ENCODE results near the gene TBC1D23.
"Not testable (repeated sequence)": the region's sequence is repeated elsewhere in the genome, so short reads cannot be mapped to it uniquely, and the experiment has no call there.

Gene TBC1D23

DNA sequence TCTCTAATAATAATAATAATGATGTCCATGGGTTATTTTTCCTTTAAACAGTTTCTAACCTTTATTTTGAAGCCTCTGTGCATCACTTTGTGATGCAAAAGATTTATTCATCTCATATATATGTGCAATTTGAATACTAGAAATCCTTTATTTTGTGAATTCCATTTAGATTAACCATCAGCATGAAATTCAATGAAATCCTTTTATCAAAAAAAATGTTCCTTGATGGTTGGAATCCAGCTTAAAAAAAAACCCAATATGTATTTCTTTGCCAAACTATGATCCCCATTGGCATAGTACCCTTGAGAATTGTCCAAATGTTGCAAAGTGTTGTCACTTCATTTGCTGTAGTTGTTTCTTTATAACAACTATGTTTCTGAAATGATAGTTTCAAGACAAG, 7.4 kb downstream of the TBC1D23 start:
- no peak for ATAC-seq
- H3K4me3 Mint-ChIP-seq, result no peak overlapping the region
- DNase-seq, result no peak

DNA sequence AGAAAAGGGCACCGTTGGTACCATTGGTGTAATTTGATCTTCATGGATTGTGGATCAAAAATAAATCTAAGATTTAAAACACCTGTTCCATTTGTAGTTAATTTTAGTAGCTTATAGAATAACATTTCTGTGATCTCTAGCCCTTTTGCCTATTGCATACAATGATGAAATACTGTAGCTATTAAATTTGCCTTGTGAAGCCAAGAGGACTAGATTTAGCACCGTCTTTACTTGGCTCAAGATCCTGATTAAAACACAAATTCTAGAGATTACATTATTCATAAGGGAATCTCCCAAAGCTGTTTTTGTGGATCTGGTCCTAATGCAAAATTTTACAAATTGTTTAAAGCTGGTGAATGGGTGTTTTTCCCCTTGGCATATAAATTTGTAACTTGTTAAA, 8.2 kb downstream of the TBC1D23 start:
- H3K27ac Mint-ChIP-seq, result peak overlapping the region; percentile 84
- peaks cover 50% of the 10 kb centered on the region for H3K4me1 Mint-ChIP-seq
- no peaks in the 10 kb centered on the region for H3K9me3 Mint-ChIP-seq
- no peaks in the 10 kb centered on the region for H3K27me3 Mint-ChIP-seq
- DNase-seq (no peak), ATAC-seq (no peak)
- H3K36me3 Mint-ChIP-seq (ENCODE audit: low read depth), result no peaks in the 10 kb centered on the region
- H3K4me3 Mint-ChIP-seq, result peak overlapping the region; percentile 5

More for the DNA sequence above, 7.4 kb downstream of the TBC1D23 start:
- Mint-ChIP-seq H3K9me3 (no peaks in the 10 kb centered on the region), H3K36me3 (ENCODE audit: low read depth) (no peaks in the 10 kb centered on the region), H3K4me1 (peaks cover 53% of the 10 kb centered on the region), H3K27me3 (no peaks in the 10 kb centered on the region), H3K27ac (no peak overlapping the region)

DNA sequence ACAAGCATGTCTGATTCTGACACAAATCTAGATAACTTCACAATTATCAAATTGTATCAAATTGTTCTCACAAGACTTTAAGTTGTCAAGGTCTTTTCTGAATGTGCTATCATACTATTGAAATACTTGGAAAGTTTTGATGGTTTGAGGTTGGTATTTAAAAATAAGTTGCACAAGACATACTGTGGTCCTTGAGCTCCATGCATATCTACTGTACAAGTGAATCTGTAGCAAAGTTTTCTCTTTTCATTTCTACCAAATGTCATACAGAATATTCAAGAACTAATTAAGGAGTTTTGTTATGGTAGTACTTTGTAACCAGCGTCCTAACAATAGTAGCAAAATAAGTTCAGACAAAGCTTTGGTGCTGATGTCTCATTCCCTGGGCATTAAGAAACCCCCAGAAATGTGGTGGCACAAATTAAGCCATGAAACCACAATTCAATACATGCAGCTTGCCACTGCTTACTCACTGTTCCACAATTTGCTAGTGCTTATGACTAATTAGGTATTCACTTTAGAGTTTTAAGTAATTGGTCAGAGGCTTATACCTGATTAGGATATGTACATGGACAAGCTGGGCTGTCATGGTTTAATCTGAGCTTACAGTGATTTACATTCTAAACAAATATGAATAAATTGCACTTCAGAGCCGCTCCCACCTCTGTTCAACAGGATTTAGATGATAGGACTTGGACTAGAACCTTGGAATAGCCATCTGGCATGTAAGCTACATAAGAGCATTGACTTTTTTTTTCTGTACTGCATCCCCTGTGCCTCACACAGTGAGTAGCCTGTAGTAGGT, 8.8 kb downstream of the TBC1D23 start:
- DNase-seq (peak; percentile 20), ATAC-seq (peak; percentile 94)
- Mint-ChIP-seq H3K4me1 (peaks cover 51% of the 10 kb centered on the region), H3K9me3 (no peaks in the 10 kb centered on the region), H3K4me3 (peak overlapping the region; percentile 12), H3K27ac (peak overlapping the region; percentile 84), H3K27me3 (no peaks in the 10 kb centered on the region), H3K36me3 (ENCODE audit: low read depth) (no peaks in the 10 kb centered on the region)

DNA sequence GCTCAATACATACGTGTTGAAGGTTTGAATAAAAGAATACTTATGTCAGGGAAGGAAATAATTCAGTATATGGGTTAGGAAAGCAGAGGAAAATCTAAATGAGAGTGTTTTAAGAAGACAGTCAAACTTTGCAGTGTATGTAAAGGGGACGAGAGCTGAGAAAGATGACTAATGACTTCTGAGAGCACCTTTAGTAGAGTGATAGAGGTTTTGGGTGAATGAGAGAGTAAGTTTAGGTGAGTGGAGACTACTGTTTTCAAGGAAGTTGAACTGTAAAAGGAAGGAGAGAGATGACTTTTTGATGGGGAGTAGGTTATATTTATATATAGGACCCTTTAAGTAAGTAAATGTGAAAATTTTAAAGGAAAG, 9.4 kb downstream of the TBC1D23 start:
- Mint-ChIP-seq H3K9me3 (no peaks in the 10 kb centered on the region), H3K27me3 (no peaks in the 10 kb centered on the region), H3K4me1 (peaks cover 55% of the 10 kb centered on the region), H3K27ac (peak overlapping the region; percentile 84), H3K4me3 (peak overlapping the region; percentile 12), H3K36me3 (ENCODE audit: low read depth) (no peaks in the 10 kb centered on the region)
- ATAC-seq (peak; percentile 89), DNase-seq (no peak)

DNA sequence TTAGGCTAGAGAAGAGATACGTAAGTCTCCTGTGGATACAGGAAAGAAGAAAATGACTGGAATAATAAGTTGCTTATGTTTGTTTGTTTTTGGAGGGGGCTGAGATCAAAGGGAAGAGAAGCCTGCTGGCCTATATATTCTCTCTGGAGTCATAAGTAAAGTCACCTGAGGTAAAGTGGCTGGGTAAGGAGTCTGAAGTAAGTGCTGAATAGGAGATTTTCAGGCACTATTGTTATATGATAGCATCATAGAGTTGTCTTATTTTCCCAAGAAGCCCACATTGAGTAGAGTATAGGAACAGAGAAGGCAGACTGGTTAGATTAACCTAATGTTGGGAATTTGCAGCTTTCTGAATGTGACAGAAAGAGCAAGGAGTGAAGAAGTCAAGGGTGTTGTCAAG, 10.7 kb downstream of the TBC1D23 start:
- no peak overlapping the region for H3K4me3 Mint-ChIP-seq
- no peaks in the 10 kb centered on the region for H3K9me3 Mint-ChIP-seq
- no peaks in the 10 kb centered on the region for H3K27me3 Mint-ChIP-seq

DNA sequence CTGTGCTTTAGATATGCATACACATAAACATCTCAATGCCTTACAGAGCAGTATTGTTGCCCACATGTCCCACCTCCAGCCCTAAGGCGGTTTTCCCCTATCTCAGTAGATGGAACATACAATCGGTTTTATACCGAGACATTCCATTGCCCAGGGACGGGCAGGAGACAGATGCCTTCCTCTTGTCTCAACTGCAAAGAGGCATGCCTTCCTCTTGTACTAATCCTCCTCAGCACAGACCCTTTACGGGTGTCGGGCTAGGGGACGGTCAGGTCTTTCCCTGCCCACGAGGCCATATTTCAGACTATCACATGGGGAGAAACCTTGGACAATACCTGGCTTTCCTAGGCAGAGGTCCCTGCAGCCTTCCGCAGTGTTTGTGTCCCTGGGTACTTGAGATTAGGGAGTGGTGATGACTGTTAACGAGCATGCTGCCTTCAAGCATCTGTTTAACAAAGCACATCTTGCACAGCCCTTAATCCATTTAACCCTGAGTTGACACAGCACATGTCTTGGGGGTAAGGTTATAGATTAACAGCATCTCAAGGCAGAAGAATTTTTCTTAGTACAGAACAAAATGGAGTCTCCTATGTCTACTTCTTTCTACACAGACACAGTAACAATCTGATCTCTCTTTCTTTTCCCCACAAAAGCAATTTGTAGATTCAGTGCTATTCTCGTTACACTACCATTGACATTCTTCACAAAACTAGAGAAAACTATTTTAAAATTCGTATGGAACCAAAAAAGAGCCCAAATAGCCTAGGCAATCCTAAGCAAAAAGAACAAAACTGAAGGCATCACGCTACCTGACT, 12.2 kb downstream of the TBC1D23 start:
- DNase-seq; H3K27me3 Mint-ChIP-seq; H3K9me3 Mint-ChIP-seq; H3K27ac Mint-ChIP-seq; H3K36me3 Mint-ChIP-seq (ENCODE audit: low read depth); H3K4me3 Mint-ChIP-seq; ATAC-seq: not testable (repeated sequence)
- peaks cover 55% of the 10 kb centered on the region for H3K4me1 Mint-ChIP-seq

More for the DNA sequence above, 10.7 kb downstream of the TBC1D23 start:
- no peak for DNase-seq
- H3K36me3 Mint-ChIP-seq (ENCODE audit: low read depth), result no peaks in the 10 kb centered on the region
- H3K4me1 Mint-ChIP-seq, result peaks cover 60% of the 10 kb centered on the region
- H3K27ac Mint-ChIP-seq, result no peak overlapping the region
- ATAC-seq, result no peak

DNA sequence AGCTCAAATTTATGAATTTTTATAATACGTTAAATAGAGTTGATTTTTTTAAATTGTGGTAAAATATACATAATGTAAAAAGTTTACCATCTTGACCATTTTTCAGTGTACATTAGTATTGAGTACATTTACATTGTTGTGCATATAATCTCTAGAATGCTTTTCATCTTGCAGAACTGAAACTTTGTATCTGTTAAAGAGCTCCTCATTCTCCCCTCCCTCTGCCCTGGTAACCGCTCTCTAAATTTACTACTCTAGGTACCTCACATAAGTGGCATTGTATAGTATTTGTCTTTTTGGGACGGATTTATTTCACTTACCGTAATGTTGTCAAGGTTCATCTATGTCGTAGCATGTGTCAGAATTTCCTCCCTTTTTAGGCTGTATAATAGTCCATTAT, 13.6 kb downstream of the TBC1D23 start:
- H3K4me3 Mint-ChIP-seq, result no peak overlapping the region
- H3K27me3 Mint-ChIP-seq, result no peaks in the 10 kb centered on the region
- H3K36me3 Mint-ChIP-seq (ENCODE audit: low read depth), result no peaks in the 10 kb centered on the region
- ATAC-seq (no peak), DNase-seq (no peak)
- H3K27ac Mint-ChIP-seq, result no peak overlapping the region
- H3K9me3 Mint-ChIP-seq, result no peaks in the 10 kb centered on the region
- peaks cover 46% of the 10 kb centered on the region for H3K4me1 Mint-ChIP-seq

DNA sequence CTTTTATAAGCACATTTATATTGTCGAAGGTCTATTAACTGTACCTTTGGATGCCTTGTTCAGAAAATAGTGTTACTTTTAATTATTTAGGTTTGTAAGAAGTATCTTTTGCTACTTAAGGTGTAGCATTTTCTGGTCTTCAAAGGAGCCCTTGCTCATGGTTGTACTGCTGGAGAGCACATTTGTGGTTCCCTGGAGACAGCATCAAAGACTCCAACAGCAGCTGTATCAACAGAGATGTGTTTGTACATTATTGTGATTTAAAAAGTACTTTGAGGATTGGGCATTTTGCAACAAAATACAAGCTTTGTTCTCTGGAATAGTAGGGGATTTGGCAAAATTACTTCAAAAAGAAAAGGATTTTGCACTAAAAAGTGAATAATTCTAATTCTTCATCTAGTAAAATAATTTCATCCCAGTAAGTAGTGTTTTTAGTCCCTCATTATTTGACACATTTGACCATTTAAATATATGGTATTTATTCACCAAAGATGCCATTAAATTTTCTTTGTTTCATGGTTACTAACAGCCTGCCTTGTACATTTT, 16.5 kb downstream of the TBC1D23 start:
- ATAC-seq (no peak), DNase-seq (no peak)
- Mint-ChIP-seq H3K36me3 (ENCODE audit: low read depth) (peaks cover 2% of the 10 kb centered on the region), H3K4me3 (no peak overlapping the region), H3K4me1 (peaks cover 21% of the 10 kb centered on the region), H3K27me3 (no peaks in the 10 kb centered on the region), H3K27ac (no peak overlapping the region), H3K9me3 (no peaks in the 10 kb centered on the region)

DNA sequence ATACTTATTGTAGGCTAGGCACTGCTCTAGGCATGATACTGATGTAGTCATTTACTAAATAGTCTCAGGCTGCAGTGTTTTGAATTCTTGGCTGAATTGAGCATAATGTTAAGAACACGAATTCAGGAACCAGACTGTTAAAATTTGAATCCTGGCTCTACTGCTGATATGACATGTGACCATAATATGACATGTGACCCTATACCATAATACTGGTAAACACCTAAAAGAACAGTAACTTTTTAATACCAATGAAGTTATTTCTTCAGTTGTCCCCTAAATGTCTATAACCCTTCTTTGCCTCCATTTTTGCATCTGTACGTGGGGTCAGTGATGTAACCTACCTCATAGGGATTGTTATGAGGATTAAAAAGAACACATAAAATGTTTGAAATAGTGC, 18.1 kb downstream of the TBC1D23 start:
- ATAC-seq (no peak), DNase-seq (no peak)
- H3K4me1 Mint-ChIP-seq, result peaks cover 15% of the 10 kb centered on the region
- no peaks in the 10 kb centered on the region for H3K9me3 Mint-ChIP-seq
- no peak overlapping the region for H3K27ac Mint-ChIP-seq
- H3K27me3 Mint-ChIP-seq, result no peaks in the 10 kb centered on the region
- peaks cover 2% of the 10 kb centered on the region for H3K36me3 Mint-ChIP-seq (ENCODE audit: low read depth)
- H3K4me3 Mint-ChIP-seq, result no peak overlapping the region

DNA sequence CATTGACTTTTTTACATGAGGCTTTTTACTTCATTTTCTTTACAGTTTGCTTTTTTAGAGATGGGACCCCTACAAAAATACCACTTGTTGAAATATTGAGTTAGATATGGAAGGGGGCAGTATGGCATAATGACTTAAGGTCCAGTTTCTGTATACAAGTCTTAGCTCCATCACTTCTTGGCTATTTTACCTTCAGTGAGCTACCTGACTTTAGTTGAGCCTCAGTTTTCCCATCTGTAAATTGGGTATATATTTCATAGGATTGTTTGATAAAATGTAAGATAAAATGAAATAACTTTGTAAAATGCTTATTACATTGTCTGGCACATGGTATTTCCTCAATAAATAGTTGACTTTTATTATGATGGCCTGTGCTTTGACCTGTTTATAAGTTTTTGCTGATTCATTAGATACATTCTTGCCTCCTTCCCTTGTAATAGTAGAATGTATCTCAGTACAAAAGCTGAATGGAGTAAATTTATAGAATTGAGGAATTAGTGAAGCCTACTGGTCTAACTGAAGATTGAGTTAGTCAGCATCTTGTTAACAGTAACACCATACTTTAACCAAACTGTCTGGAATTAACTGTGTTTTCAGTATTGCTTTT, 27.6 kb downstream of the TBC1D23 start:
- no peak for ATAC-seq
- Mint-ChIP-seq H3K27me3 (no peaks in the 10 kb centered on the region), H3K27ac (no peak overlapping the region), H3K4me3 (no peak overlapping the region), H3K4me1 (no peaks in the 10 kb centered on the region), H3K36me3 (ENCODE audit: low read depth) (peaks cover 6% of the 10 kb centered on the region), H3K9me3 (no peaks in the 10 kb centered on the region)
- no peak for DNase-seq

DNA sequence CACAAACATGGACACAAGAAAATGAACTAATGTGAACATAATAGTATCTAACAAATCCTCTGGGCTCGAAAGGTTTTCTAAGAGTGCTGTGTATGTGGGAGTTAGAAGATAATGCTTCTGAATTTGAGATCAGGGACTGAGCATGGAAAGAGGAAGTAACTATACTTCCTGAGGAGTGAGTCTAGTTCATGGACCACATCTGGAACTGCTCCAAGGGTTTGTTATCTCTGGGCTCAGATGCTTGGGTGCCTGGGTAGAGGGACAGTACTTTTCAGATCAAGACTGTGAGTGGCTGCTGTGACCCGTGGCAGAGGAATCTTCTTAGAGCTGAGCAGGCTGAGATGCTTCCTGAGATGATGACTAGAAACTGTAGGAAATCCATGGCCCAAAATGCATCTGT, 28.5 kb downstream of the TBC1D23 start:
- Mint-ChIP-seq H3K27me3 (no peaks in the 10 kb centered on the region), H3K4me3 (no peak overlapping the region), H3K9me3 (no peaks in the 10 kb centered on the region), H3K27ac (peak overlapping the region; percentile 3), H3K36me3 (ENCODE audit: low read depth) (peaks cover 7% of the 10 kb centered on the region), H3K4me1 (no peaks in the 10 kb centered on the region)
- DNase-seq (no peak), ATAC-seq (no peak)

DNA sequence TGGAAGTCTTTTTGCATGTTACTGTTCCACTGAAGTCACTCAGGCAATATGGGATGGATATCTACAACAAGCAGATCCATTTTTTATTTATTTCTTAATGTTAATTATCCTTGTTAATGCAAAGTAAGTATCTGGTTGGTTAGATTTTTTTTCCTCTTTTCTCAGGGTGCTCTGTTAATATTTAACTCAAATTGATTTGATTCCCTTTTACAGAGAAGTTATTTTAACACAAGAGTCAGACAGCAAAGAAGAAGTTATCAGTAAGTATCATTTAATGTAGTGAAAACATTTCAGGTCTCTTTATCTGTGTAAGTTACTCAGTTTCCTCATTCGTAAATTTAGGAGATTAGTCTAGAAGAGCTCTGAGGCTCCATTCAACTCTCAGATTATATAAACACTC, 34.3 kb downstream of the TBC1D23 start:
- Mint-ChIP-seq H3K27ac (no peak overlapping the region), H3K9me3 (no peaks in the 10 kb centered on the region), H3K36me3 (ENCODE audit: low read depth) (peaks cover 13% of the 10 kb centered on the region), H3K27me3 (no peaks in the 10 kb centered on the region), H3K4me1 (no peaks in the 10 kb centered on the region), H3K4me3 (no peak overlapping the region)
- DNase-seq, result no peak
- no peak for ATAC-seq

DNA sequence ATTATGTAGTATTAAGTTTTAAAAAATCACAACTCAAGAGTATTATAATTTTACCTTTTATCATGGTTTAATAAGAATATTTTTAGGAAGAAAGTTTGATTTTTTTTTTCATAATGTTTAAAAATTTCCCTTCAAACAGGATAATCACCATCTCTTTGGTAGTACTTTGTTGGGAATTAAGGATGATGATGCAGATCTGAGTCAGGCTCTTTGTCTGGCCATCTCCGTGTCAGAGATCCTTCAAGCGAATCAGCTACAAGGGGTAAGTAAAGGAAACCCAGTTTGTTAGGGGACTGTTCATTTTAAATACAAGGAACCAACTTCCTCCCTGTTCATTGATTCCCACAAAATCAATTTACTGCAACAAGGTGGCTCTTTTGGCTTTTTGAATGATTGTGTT, 37.0 kb downstream of the TBC1D23 start:
- no peak overlapping the region for H3K27ac Mint-ChIP-seq
- no peaks in the 10 kb centered on the region for H3K4me1 Mint-ChIP-seq
- no peaks in the 10 kb centered on the region for H3K9me3 Mint-ChIP-seq
- ATAC-seq, result no peak
- peaks cover 18% of the 10 kb centered on the region for H3K36me3 Mint-ChIP-seq (ENCODE audit: low read depth)
- no peak overlapping the region for H3K4me3 Mint-ChIP-seq
- DNase-seq, result no peak
- no peaks in the 10 kb centered on the region for H3K27me3 Mint-ChIP-seq

DNA sequence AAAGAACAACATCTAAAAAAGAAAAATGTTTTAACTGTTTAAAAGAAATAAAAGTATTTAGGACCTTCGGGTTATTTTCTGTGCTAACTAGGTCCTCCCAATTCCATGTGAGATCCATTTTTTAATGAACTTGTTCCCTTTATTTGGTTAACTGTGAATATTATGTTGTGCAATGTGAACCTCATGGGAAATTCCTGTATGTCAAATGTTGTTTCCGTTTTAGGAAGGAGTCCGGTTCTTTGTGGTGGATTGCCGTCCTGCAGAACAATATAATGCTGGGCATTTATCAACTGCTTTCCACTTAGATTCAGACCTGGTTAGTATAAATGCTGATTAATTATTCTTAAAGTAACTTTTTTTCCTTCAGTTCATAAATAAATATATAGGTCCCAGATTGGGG, 38.2 kb downstream of the TBC1D23 start:
- DNase-seq (no peak), ATAC-seq (no peak)
- Mint-ChIP-seq H3K27me3 (no peaks in the 10 kb centered on the region), H3K9me3 (no peaks in the 10 kb centered on the region), H3K4me3 (no peak overlapping the region), H3K36me3 (ENCODE audit: low read depth) (peaks cover 16% of the 10 kb centered on the region), H3K4me1 (no peaks in the 10 kb centered on the region), H3K27ac (no peak overlapping the region)

DNA sequence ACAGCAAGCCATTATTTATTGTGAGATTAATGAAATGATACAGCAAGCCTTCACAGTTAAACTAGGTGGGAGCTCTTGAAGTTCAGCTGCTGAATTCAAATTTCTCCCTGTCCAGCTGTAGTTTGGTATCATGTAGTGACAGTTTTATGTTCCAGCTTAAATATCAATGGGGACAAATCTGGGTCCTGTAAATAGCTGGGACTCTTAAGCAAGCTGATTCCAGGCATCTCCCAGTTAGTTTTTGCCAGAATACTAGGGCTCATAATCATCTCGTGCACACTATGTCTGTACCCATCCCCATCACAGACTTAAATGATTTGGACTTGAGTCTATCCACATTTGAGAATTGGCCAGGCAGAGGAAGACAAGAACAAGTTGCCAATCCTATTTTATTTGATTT, 45.9 kb downstream of the TBC1D23 start:
- ATAC-seq, result no peak
- Mint-ChIP-seq H3K4me1 (no peaks in the 10 kb centered on the region), H3K9me3 (no peaks in the 10 kb centered on the region), H3K27ac (no peak overlapping the region), H3K27me3 (no peaks in the 10 kb centered on the region), H3K4me3 (no peak overlapping the region), H3K36me3 (ENCODE audit: low read depth) (peaks cover 7% of the 10 kb centered on the region)
- no peak for DNase-seq
